Right lobe of liver (tissue), 4 donors: ENCODE results near the gene NRN1.

Source experiments
- CTCF ChIP-seq, 4 donors: fragments of 200-600 bp in 3 of 4; fragments of 450-650 bp in 1 of 4; IDR thresholded peaks; one replicate each; pipeline versions ENCODE4 v1.5.1 to v1.8.0; 2016 to 2022; ENCODE audit warnings: antibody characterized with exemption in 4 of 4, mild to moderate bottlenecking in 2 of 4
- POLR2A ChIP-seq: fragments of 450-650 bp; IDR thresholded peaks from one replicate; pipeline ENCODE4 v1.6.1; 2017; ENCODE audit warnings: antibody characterized with exemption, mild to moderate bottlenecking
- donor health status: DM: no; HTN: no; CAD: no.
- donor health status: DM: no; HTN: no; CAD: no.
- donor health status: DM: no; HTN: yes; CAD: no.

- TF ChIP-seq POLR2A = no peak
- TF ChIP-seq CTCF (IDR thresholded peaks at IDR 0.05) = no peak
These were observed 33.3 kb upstream of the NRN1 start for GRCh38 chr6:6039946-6040509.
